Suprapubic skin (tissue), 4 donors: ENCODE results near the gene VWA2. TPM values are rescaled to one million over a fixed set of nuclear protein-coding genes. Genes with fewer than 3 reads are reported as not detected.

Experiments used
- DNase-seq, 2 donors: peaks; one replicate each; pipeline ENCODE4 v3.0.0-alpha.2; 2019; ENCODE audit warnings: low spot score in 2 of 2
- H3K27ac ChIP-seq: fragments of 200-600 bp; sonication (generic); one replicate; pipeline ENCODE4 v1.5.1; 2019
- H3K27me3 ChIP-seq: fragments of 200-600 bp; sonication (generic); one replicate; pipeline ENCODE4 v1.5.1; 2019
- H3K36me3 ChIP-seq: fragments of 200-600 bp; sonication (generic); one replicate; pipeline ENCODE4 v1.5.1; 2019
- H3K4me1 ChIP-seq: fragments of 200-600 bp; sonication (generic); one replicate; pipeline ENCODE4 v1.5.1; 2019
- H3K4me3 ChIP-seq: fragments of 200-600 bp; sonication (generic); one replicate; pipeline ENCODE4 v1.5.1; 2019; ENCODE audit warnings: mild to moderate bottlenecking
- H3K9me3 ChIP-seq: fragments of 200-600 bp; sonication (generic); one replicate; pipeline ENCODE4 v1.5.1; 2019
- CTCF ChIP-seq, 2 donors: fragments of 200-600 bp in 1 of 2; fragments of 450-650 bp in 1 of 2; sonication (generic) in 1 of 2; IDR thresholded peaks; one replicate each; pipeline ENCODE4 v1.5.1; 2016 to 2019; ENCODE audit warnings: antibody characterized with exemption in 2 of 2, mild to moderate bottlenecking in 1 of 2, moderate library complexity in 1 of 2
- EP300 ChIP-seq: sonication (generic); formaldehyde crosslinking; IDR thresholded peaks from one replicate; pipeline ENCODE4 v1.6.1; 2017; ENCODE audit warnings: antibody characterized with exemption
- POLR2A ChIP-seq, 2 donors: fragments of 450-650 bp; IDR thresholded peaks; one replicate each; pipeline ENCODE4 v1.6.1; 2017; ENCODE audit warnings: antibody characterized with exemption in 2 of 2, mild to moderate bottlenecking in 2 of 2, moderate library complexity in 2 of 2
- POLR2AphosphoS5 ChIP-seq, 3 donors: sonication (generic); formaldehyde crosslinking; IDR thresholded peaks; one replicate each; pipeline ENCODE4 v1.6.1; 2017; ENCODE audit warnings: antibody characterized with exemption in 3 of 3
- WGBS: methylation state at CpG from one replicate; pipeline ENCODE4 v1.1.5; 2018; 5-methylcytosine and 5-hydroxymethylcytosine counted together
- total RNA-seq, 4 donors: library from RNA; depleted of rRNA; stranded (reverse); fragments of >200 nt; gene quantifications; one replicate each; pipeline ENCODE4 v1.1.0, GENCODE V29; 2016

VWA2 gene
- total RNA-seq, 4 donors from 2014 or later, result 15.7 to 31.0 (median 20.2) TPM

- DNase-seq, result no peak
- no peak overlapping the region for H3K27ac ChIP-seq
- H3K27me3 ChIP-seq, result no peaks in the 10 kb centered on the region
- H3K4me1 ChIP-seq, result peaks cover 19% of the 10 kb centered on the region
- WGBS, result 69% methylated on average over 3 of the region's 4 CpGs
- no peaks in the 10 kb centered on the region for H3K9me3 ChIP-seq
- TF ChIP-seq POLR2A (IDR thresholded peaks at IDR 0.05), result no peak
- no peak for TF ChIP-seq EP300
- TF ChIP-seq CTCF (IDR thresholded peaks at IDR 0.05), result no peak
- TF ChIP-seq POLR2AphosphoS5 (IDR thresholded peaks at IDR 0.05), result no peak
- H3K36me3 ChIP-seq, result no peaks in the 10 kb centered on the region
- H3K4me3 ChIP-seq, result no peak overlapping the region
Observed at GRCh38 chr10:114278884-114279191, 39.8 kb downstream of the VWA2 start.

GRCh38 chr10:114279289-114279688 lies 40.2 kb downstream of the VWA2 start:
- Histone ChIP-seq H3K4me1 (peaks cover 19% of the 10 kb centered on the region), H3K9me3 (no peaks in the 10 kb centered on the region), H3K4me3 (no peak overlapping the region), H3K27ac (peak overlapping the region; percentile 24), H3K36me3 (no peaks in the 10 kb centered on the region), H3K27me3 (no peaks in the 10 kb centered on the region)
- peak; percentile 29 to 42 for DNase-seq
- TF ChIP-seq CTCF (IDR thresholded peaks at IDR 0.05) (no peak), POLR2AphosphoS5 (IDR thresholded peaks at IDR 0.05) (no peak), EP300 (no peak), POLR2A (IDR thresholded peaks at IDR 0.05) (no peak)
- WGBS, result 94% methylated on average over 4 of the region's 4 CpGs

GRCh38 chr10:114279901-114280644 lies 41.0 kb downstream of the VWA2 start:
- H3K27ac ChIP-seq, result peak overlapping the region; percentile 24
- H3K36me3 ChIP-seq, result no peaks in the 10 kb centered on the region
- WGBS, result 56% methylated on average over 8 of the region's 8 CpGs
- H3K4me3 ChIP-seq, result no peak overlapping the region
- TF ChIP-seq EP300 (no peak), POLR2AphosphoS5 (IDR thresholded peaks at IDR 0.05) (no peak), POLR2A (IDR thresholded peaks at IDR 0.05) (no peak), CTCF (IDR thresholded peaks at IDR 0.05) (peak in 1 of 2 donors; percentile 21)
- peaks cover 19% of the 10 kb centered on the region for H3K4me1 ChIP-seq
- peak; percentile 48 to 66 for DNase-seq
- no peaks in the 10 kb centered on the region for H3K9me3 ChIP-seq
- H3K27me3 ChIP-seq, result no peaks in the 10 kb centered on the region

- 75% methylated on average over 4 of the region's 7 CpGs for WGBS
- Histone ChIP-seq H3K27me3 (no peaks in the 10 kb centered on the region), H3K4me1 (peaks cover 19% of the 10 kb centered on the region), H3K4me3 (no peak overlapping the region), H3K36me3 (no peaks in the 10 kb centered on the region), H3K27ac (no peak overlapping the region), H3K9me3 (no peaks in the 10 kb centered on the region)
- TF ChIP-seq EP300, result no peak
- TF ChIP-seq CTCF (IDR thresholded peaks at IDR 0.05), result no peak
- no peak for TF ChIP-seq POLR2AphosphoS5 (IDR thresholded peaks at IDR 0.05)
- peak in 1 of 2 donors; percentile 51 for DNase-seq
Observed at GRCh38 chr10:114281006-114281405, 42.0 kb downstream of the VWA2 start.

- TF ChIP-seq POLR2A (IDR thresholded peaks at IDR 0.05) (no peak), POLR2AphosphoS5 (IDR thresholded peaks at IDR 0.05) (no peak), EP300 (no peak), CTCF (IDR thresholded peaks at IDR 0.05) (no peak)
- Histone ChIP-seq H3K4me1 (peaks cover 19% of the 10 kb centered on the region), H3K4me3 (no peak overlapping the region), H3K9me3 (no peaks in the 10 kb centered on the region), H3K27ac (no peak overlapping the region), H3K36me3 (no peaks in the 10 kb centered on the region), H3K27me3 (no peaks in the 10 kb centered on the region)
- DNase-seq, result peak; percentile 26 to 49
- 64% methylated on average over 5 of the region's 5 CpGs for WGBS
Observed at GRCh38 chr10:114281461-114281860, 42.4 kb downstream of the VWA2 start.
